Calu3 (cell line): ENCODE results near the gene CACTIN. TPM values are rescaled to one million over a fixed set of nuclear protein-coding genes. Genes with fewer than 3 reads are reported as not detected.

ENCODE experiments used
- Bru-seq: library from RNA; stranded (reverse); fragments of 400-500 nt; gene quantifications from one replicate; lab custom pipeline; 2021; lab: Mats Ljungman, UMichigan
- BruChase-seq, 2 experiments: library from RNA; stranded (reverse); fragments of 400-500 nt; gene quantifications; one replicate each; lab custom pipeline; 2021; lab: Mats Ljungman, UMichigan
- BruUV-seq: library from RNA; stranded (reverse); fragments of 400-500 nt; replicated peaks from 2 replicates; lab custom pipeline; 2021; lab: Mats Ljungman, UMichigan
- CTCF ChIA-PET: fragments of 300-600 bp; sonication (Branson Sonifier 250); formaldehyde crosslinking; loops from one replicate; lab custom pipeline; 2022; ENCODE audit warnings: antibody characterized with exemption; lab: Charles Lee
- DNase-seq: peaks from one replicate; pipeline ENCODE4 v3.0.0; 2022
- H3K27ac Mint-ChIP-seq: one replicate; pipeline ENCODE4 v1.8.0; 2022; ENCODE audit warnings: mixed read lengths; ENCODE audit not compliant: unreplicated experiment
- H3K27me3 Mint-ChIP-seq: one replicate; pipeline ENCODE4 v1.8.0; 2022; ENCODE audit warnings: mixed read lengths; ENCODE audit not compliant: unreplicated experiment
- H3K36me3 Mint-ChIP-seq: one replicate; pipeline ENCODE4 v1.8.0; 2022; ENCODE audit warnings: mild to moderate bottlenecking, moderate library complexity, mixed read lengths; ENCODE audit not compliant: insufficient read depth, unreplicated experiment
- H3K4me1 Mint-ChIP-seq: one replicate; pipeline ENCODE4 v1.8.0; 2022; ENCODE audit warnings: mild to moderate bottlenecking, low read depth, mixed read lengths; ENCODE audit not compliant: unreplicated experiment
- H3K4me3 Mint-ChIP-seq: one replicate; pipeline ENCODE4 v1.8.0; 2022; ENCODE audit warnings: mild to moderate bottlenecking, low read depth, moderate library complexity, mixed read lengths; ENCODE audit not compliant: unreplicated experiment
- H3K9me3 Mint-ChIP-seq: one replicate; pipeline ENCODE4 v1.8.0; 2022; ENCODE audit warnings: low read depth, mixed read lengths; ENCODE audit not compliant: unreplicated experiment
- intact Hi-C: fragments of 100-400 bp; cut with micrococcal nuclease; formaldehyde crosslinking; loops from one replicate; pipeline ENCODE4 v1.10.0; 2022; ENCODE audit not compliant: unreplicated experiment
- long read RNA-seq: library from polyadenylated mRNA; stranded (forward); transcript quantifications from one replicate; pipeline ENCODE4 v2.0.0, GENCODE V29; 2022
- total RNA-seq: library from RNA; stranded (reverse); gene quantifications from 2 replicates; pipeline ENCODE4 v1.2.3, GENCODE V29; 2022
- TF ChIP-seq, protein P1 (sequence below): fragments of 200-600 bp; IDR thresholded peaks from one replicate; pipeline ENCODE4 v1.8.0; 2022; ENCODE audit warnings: antibody characterized with exemption; ENCODE audit not compliant: unreplicated experiment

Gene CACTIN
- 20.2 and 21.4 TPM in 2 replicates for total RNA-seq
- Bru-seq, nascent RNA: percentile 45 among the genes with signal in this experiment
- BruChase-seq, experiment 1, labeled RNA remaining after a 6-hour chase: percentile 55 among the genes with signal in this experiment
- BruChase-seq, experiment 2, labeled RNA remaining after a 2-hour chase: percentile 54 among the genes with signal in this experiment
- long read RNA-seq, transcript CACTIN-203 (10 exons, 3,612 nt): major isoform, 9 of 15 reads
- long read RNA-seq, partial matches to known transcripts: 0 of 15 reads
- long read RNA-seq, other reads (novel, unspliced or antisense): 5 of 15 reads

DNA sequence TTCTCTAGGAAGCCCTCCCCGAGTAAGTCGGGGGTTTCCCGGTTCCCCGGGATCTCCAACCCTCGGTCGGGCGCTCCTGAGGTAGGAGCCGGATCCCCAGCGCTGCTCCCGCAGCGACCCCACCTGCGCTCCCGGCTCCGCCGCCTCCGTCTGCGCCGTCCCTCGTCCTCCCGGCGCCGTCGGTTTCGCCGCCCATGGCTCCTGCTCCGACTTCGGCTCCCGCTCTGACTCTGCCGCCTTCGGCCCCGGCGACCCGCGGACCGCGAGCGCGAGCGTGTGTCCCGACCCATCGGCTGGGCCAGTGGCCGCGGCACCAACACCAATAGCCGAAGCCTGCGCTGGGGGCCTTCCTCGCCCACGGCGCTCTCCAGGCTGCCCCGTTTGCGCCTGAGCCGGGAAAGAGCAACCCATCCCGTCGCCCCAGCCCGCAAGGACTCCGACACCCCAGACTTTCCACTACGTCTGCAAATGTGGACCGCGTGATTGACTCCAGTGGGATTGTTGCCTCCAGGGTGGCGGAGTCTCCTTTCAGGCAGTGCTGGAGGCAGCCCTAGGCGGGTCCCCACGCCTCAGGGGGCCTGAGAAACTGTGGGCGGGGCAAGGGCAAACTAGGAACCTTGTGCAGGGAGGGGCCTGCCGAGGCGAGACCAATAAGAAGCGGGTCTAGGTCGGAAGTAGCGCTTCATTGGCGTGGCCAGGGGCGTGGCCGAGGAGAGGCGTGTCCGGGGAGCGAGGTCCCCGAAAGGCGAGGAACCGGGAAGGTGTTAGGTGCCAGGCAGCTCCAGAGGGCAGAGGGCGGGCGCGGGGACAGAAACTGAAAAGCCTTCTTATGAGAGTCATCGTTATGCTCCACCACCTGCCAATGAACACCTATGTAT lies at the start of gene CACTIN:
Gene CACTIN, minus strand, starts transcription at position 318 of the 878 bp plus-strand sequence. Its CDS starts 28 bp downstream, at position 290.
- H3K4me3 Mint-ChIP-seq: peak within 1 kb of the TSS; percentile 99
- CTCF ChIA-PET: no interaction called here
- TF ChIP-seq, protein P1, sequence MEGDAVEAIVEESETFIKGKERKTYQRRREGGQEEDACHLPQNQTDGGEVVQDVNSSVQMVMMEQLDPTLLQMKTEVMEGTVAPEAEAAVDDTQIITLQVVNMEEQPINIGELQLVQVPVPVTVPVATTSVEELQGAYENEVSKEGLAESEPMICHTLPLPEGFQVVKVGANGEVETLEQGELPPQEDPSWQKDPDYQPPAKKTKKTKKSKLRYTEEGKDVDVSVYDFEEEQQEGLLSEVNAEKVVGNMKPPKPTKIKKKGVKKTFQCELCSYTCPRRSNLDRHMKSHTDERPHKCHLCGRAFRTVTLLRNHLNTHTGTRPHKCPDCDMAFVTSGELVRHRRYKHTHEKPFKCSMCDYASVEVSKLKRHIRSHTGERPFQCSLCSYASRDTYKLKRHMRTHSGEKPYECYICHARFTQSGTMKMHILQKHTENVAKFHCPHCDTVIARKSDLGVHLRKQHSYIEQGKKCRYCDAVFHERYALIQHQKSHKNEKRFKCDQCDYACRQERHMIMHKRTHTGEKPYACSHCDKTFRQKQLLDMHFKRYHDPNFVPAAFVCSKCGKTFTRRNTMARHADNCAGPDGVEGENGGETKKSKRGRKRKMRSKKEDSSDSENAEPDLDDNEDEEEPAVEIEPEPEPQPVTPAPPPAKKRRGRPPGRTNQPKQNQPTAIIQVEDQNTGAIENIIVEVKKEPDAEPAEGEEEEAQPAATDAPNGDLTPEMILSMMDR: no peak
- H3K9me3 Mint-ChIP-seq: no peaks in the 10 kb centered on the region
- peaks cover 32% of the 10 kb centered on the region for H3K36me3 Mint-ChIP-seq
- intact Hi-C loops: no loop called here
- DNase-seq: peak; percentile 97
- no TSS peak for BruUV-seq
- no peaks in the 10 kb centered on the region for H3K4me1 Mint-ChIP-seq
- H3K27me3 Mint-ChIP-seq: no peaks in the 10 kb centered on the region
- peak within 1 kb of the TSS; percentile 96 for H3K27ac Mint-ChIP-seq

DNA sequence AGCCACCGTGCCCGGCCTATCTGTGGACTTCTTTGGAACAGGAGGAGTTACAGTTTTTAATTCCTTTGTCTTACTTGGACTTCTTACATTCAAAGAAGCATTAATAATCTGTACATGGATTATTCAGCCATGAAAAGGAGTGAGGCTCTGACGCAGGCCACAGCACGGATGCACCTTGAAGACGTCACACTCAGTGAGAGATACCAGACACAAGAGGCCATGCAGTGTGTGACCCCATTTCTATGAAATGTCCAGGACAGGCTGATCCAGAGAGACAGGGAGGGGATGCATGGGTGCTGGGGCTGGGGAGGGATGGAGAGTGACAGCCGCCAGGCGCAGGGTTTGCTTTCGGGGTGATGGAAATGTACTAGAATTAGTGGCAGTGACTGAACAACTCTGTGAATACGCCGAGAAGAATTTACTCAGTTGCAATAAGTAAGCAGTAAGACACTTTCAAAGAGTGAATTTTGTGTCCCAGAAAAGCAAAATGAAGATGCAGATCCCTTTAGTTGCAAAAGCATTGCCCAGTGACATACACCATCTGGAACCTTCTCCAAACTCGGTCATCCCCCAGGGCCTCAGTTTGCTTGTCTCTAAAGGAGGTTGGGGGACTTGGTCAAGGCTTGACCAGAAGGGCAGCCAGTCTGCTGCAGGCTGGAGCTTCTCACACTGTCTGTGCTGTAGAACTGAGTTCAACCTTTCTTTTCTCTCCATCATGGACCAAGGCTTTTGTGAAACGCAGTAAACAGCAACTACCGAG lies 48.4 kb upstream of the CACTIN start:
- CTCF ChIA-PET: no interaction called here
- intact Hi-C loops: no loop called here
- H3K9me3 Mint-ChIP-seq: no peaks in the 10 kb centered on the region
- DNase-seq: no peak
- TF ChIP-seq, protein P1: no peak
- no peak overlapping the region for H3K4me3 Mint-ChIP-seq
- no peaks in the 10 kb centered on the region for H3K4me1 Mint-ChIP-seq
- BruUV-seq: no TSS peak
- no peak overlapping the region for H3K27ac Mint-ChIP-seq
- H3K27me3 Mint-ChIP-seq: no peaks in the 10 kb centered on the region
- H3K36me3 Mint-ChIP-seq: peaks cover 5% of the 10 kb centered on the region

DNA sequence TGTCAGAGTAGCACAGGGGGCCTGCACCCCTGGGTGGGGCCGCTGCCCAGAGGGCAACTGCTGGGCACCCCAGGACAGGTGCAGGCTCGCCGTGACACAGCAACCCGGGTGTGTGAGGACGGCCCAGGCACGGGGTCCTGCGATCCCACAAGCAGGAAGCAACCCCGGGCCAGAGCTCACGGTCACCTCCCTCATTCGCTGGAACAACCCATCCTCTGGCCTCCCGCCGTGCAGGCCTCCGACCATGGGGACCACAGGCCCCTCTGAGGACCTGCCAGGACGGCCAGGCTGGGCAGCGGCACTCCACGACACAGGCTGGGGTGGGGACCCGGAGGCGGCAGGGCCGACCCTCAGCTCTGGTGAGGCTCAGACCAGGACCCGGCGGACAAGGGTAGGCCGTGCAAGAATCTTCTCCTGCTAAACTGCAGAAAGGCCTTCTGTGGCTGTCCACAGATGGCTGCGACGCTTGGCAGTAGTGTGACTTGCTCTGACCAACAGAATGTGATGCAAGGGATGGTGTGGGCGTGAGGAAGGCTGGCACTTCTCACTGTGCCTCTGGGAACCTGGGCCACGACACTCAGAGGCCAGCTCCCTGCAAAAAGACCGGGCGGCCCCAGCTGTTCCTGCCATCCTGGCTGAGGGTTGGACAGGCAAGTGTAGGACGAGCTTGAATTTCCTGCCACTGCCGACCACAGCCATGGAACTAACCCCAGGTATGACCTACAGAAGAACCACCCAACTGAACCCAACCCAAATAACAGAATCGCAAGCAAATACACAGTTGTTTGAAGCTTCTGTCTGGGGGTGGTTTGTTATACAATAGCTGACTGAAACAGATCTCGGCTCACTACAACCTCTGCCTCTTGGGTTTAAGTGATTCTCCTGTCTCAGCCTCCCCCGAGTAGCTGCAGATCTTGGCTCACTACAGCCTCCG lies 47.2 kb upstream of the CACTIN start:
- Mint-ChIP-seq H3K27me3 (no peaks in the 10 kb centered on the region), H3K4me1 (no peaks in the 10 kb centered on the region), H3K27ac (no peak overlapping the region), H3K36me3 (peaks cover 5% of the 10 kb centered on the region), H3K9me3 (no peaks in the 10 kb centered on the region), H3K4me3 (no peak overlapping the region)
- BruUV-seq: no TSS peak
- TF ChIP-seq, protein P1: no peak
- CTCF ChIA-PET: no interaction called here
- DNase-seq: no peak
- intact Hi-C loops: no loop called here
